ENCODE results near the gene GIT1. TPM values are rescaled to one million over a fixed set of nuclear protein-coding genes. Genes with fewer than 3 reads are reported as not detected.

The GIT1 gene
- polyA plus RNA-seq, 1 donor: 30.0 TPM

Other genes starting within 250 kb of the GIT1 start
- 29.9 TPM for gene TAOK1, start 199.3 kb downstream of the GIT1 start, polyA plus RNA-seq (ENCODE audit: insufficient read length)
- 5.1 TPM for gene ABHD15, start 22.6 kb downstream of the GIT1 start, polyA plus RNA-seq (ENCODE audit: insufficient read length)
- gene TP53I13, start 20.9 kb downstream of the GIT1 start, polyA plus RNA-seq (ENCODE audit: insufficient read length): 36.8 TPM
- 18.4 TPM for gene ANKRD13B, start 3.5 kb upstream of the GIT1 start, polyA plus RNA-seq (ENCODE audit: insufficient read length)
- 99.3 TPM for gene CORO6, start 33.3 kb upstream of the GIT1 start, polyA plus RNA-seq (ENCODE audit: insufficient read length)

All from hindlimb muscle (tissue), 1 donor.